Inflammatory macrophage (primary cell): ENCODE measurements around the gene ZBTB9.
A peak's percentile ranks its signal among the peaks of the same experiment; 100 is the strongest.

Experiments
- DNase-seq, 2 donors: peaks; one replicate each; pipeline ENCODE4 v3.0.0-alpha.2; 2020 to 2022
- total RNA-seq, 18 experiments: gene quantifications; one replicate each; lab custom pipeline; 2026; ENCODE audit warnings: mixed read lengths in 6 of 18, inconsistent platforms in 2 of 18; lab: John Stamatoyannopoulos, UW

The ZBTB9 gene, protein sequence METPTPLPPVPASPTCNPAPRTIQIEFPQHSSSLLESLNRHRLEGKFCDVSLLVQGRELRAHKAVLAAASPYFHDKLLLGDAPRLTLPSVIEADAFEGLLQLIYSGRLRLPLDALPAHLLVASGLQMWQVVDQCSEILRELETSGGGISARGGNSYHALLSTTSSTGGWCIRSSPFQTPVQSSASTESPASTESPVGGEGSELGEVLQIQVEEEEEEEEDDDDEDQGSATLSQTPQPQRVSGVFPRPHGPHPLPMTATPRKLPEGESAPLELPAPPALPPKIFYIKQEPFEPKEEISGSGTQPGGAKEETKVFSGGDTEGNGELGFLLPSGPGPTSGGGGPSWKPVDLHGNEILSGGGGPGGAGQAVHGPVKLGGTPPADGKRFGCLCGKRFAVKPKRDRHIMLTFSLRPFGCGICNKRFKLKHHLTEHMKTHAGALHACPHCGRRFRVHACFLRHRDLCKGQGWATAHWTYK
- total RNA-seq, result 1.6 to 17.4 (median 12.0) reads per million in 18 experiments

DNA sequence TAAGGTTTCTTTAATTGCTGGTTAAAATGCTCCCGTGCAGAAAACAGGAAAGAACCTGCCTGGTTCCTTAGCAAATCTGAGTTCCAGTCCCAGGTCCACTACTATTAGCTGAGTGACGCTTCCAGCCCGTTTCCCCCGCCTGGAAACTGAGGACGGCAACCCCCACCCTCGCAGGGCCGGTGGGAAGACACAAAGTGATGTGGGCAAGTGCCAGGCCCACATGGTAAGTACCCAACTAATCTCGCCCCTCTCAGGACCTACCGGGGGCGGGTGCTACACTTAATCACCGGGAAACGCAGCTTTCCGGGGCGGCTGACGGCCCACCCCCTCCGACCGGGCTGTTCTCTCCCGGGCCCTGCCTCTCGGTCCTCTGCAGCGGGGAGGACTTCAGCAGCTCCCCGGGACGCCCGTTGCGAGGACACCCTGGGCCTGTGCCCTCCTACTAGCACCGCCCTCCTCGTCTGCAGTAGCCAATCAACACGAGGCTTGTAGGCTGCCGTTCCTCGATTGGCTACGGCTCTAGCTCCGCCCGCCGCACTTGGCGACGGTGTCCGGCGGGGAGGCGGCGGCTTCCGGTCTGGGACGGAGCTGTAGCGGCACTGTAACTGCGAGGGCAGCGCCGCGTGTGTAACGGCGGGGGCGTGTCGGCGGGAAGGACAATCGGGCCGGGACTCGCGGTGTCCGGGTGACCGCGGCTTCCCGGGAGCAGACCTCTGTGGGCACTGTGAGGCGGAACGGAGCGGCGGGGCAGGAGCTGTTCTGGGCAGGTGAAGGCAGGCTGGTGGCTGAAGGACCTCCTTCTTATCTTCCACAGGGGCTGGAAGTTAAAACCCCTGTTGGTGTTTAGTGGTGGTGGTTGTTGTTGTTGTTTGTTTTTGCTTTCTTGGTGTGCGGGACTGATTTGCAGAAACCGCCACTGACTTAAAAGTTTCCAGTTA lies at the start of gene ZBTB9:
Gene ZBTB9 (plus strand): TSS at position 568 of the 938 bp plus-strand sequence. CDS start 525 bp downstream, outside the sequence.
- peak; percentile 99 for DNase-seq

DNA sequence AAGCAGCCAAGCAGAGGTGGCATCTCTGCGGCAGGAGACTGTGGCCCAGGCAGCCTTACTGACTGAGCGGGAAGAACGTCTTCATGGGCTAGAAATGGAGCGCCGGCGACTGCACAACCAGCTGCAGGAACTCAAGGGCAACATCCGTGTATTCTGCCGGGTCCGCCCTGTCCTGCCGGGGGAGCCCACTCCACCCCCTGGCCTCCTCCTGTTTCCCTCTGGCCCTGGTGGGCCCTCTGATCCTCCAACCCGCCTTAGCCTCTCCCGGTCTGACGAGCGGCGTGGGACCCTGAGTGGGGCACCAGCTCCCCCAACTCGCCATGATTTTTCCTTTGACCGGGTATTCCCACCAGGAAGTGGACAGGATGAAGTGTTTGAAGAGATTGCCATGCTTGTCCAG lies 49.5 kb upstream of the ZBTB9 start:
- no peak for DNase-seq

DNA sequence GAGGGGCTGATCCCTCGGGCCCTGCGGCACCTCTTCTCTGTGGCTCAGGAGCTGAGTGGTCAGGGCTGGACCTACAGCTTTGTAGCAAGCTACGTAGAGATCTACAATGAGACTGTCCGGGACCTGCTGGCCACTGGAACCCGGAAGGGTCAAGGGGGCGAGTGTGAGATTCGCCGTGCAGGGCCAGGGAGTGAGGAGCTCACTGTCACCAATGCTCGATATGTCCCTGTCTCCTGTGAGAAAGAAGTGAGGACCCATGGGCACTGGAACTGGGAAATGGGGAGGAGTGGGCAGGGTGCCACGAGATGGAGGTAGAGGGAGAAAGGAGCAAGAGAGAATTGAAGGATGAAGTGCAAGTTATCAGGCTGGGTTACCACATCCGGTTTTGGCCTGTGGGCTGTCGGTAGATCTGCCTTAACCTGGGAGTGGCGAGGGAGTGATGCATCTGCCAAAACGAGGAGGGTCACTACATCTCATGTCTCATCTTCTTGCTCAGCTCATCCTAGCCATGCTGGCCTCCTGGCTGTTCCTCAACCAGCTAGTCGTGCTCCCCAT lies 48.9 kb upstream of the ZBTB9 start:
- DNase-seq, result no peak

DNA sequence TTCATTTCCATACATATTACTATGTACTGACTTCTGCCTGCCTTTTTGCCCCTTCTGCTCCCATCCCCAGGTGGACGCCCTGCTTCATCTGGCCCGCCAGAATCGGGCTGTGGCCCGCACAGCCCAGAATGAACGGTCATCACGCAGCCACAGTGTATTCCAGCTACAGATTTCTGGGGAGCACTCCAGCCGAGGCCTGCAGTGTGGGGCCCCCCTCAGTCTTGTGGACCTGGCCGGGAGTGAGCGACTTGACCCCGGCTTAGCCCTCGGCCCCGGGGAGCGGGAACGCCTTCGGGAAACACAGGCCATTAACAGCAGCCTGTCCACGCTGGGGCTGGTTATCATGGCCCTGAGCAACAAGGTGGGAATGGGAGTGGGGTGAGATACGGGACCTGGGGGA lies 48.2 kb upstream of the ZBTB9 start:
- no peak for DNase-seq

DNA sequence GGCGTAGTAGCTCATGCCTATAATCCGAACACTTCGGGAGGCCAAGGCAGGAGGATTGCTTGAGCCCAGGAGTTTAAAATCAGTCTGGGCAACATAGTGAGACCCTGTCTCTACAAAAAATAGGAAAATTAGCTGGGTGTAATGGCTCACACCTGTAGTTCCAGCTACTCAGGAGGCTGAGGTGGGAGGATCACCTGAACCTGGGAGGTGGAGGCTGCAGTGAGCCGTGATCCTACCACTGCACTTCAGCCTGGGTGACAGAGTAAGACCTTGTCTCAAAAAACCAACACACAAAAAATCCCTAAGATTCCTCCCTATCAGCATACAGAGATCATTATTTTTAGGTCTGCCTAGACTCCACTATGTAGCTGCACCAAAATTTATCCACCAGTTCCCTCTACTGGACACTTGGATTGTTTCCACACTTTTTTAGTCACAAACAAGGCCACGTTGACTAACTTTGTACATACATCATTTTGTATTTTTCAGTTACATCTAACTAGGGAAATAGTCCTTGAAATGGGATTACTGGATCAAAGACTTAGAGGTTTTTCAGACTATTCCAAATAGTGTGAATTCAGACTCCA lies 47.2 kb upstream of the ZBTB9 start:
- peak; percentile 59 to 62 for DNase-seq

DNA sequence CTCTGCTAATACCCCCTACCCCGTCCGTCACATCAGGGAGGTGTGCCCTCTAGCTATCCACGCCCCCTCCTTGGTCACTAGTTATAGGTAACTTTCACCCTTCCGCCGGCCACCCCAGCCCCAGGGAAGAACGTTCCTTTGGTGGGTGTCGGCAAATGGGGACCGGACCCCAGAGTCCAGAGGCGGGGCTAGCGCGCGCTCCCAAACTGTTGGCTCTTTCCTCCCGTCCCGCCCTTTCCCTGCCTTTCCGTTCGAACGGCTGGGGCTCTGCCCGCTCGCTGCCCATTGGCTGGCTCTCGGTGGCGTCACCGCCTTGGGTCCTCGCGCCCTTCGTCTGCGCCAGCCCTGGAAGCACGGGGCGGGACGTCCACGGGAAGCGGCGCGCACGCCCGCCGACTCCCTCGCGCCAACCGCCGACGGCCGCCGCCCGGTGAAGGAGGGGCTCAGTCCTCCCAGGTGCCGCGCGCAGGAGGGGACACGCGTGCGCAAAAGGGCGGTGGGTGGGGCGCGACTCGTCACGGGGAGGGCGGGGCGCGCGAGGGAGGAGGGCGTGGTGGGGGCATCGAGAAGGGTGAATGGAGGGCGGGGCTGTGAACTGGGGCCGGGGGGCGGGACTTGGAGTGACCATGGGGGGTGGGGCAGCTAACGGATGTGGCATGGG lies 44.2 kb upstream of the ZBTB9 start:
- DNase-seq, result peak; percentile 98 to 99

DNA sequence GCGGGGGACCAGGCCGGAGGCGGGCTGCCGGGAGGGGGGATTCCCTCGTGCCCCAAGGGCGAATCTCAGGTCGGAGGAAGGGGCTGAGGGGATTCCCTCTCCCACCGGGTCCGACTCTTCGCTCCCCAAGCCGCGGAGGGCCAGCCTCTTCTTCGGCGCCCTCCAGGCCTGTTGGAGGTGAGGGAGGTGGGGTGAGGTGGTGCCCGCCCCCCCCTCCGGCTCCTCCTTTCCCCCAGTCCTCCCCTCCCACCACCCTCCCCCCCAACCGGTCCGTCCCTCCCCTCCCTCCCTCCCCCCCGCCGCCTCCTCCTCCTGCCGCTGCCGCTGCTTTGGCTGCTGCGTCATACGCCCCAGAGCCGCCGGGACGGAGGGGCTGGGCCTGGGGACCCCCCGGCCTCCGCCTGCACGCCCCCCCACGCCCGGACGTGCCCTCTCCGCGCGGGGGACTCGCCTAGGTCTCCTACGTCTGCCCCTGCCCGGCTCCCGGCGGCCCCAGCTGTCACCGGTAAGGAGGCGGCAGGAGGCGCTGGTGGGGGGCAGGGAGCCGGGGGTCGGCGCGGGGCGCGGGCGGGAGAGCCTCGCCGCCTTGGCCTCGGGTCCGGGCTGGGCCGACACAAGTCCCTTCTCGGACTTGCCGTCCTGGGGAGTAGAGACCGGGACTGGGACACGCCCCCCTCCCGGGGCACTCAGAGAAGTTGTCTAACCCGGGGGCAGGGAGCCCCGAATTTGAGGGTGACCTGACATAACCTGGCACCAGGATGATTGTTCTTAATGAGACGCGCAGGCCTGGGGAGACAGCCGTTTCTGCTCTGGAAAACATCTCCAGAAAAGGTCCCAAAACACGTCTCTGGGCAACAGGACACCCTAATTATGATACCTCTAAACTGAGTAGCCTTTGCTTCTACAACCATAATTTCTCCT lies 43.4 kb upstream of the ZBTB9 start, which contains the start of gene PHF1:
Gene PHF1 (plus strand): TSS at position 304 of the 921 bp plus-strand sequence. CDS start 1,250 bp downstream, outside the sequence.
- DNase-seq, result no peak

DNA sequence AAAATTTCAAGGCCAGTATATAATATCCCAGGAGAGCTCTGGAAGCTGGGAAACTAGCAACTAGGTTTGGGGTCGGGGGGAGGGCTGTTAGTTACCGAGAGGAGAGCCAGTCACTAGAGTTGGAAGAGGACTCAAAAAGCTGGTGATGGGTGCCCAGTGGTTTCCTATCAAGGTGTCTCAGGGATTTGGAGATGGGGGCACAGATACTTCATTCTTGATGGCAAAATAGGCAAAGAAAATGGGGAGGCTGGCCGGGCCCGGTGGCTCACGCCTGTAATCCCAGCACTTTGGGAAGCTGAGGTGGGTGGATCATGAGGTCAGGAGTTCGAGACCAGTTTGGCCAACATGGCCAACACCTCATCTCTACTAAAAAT lies 42.8 kb upstream of the ZBTB9 start:
- no peak for DNase-seq

DNA sequence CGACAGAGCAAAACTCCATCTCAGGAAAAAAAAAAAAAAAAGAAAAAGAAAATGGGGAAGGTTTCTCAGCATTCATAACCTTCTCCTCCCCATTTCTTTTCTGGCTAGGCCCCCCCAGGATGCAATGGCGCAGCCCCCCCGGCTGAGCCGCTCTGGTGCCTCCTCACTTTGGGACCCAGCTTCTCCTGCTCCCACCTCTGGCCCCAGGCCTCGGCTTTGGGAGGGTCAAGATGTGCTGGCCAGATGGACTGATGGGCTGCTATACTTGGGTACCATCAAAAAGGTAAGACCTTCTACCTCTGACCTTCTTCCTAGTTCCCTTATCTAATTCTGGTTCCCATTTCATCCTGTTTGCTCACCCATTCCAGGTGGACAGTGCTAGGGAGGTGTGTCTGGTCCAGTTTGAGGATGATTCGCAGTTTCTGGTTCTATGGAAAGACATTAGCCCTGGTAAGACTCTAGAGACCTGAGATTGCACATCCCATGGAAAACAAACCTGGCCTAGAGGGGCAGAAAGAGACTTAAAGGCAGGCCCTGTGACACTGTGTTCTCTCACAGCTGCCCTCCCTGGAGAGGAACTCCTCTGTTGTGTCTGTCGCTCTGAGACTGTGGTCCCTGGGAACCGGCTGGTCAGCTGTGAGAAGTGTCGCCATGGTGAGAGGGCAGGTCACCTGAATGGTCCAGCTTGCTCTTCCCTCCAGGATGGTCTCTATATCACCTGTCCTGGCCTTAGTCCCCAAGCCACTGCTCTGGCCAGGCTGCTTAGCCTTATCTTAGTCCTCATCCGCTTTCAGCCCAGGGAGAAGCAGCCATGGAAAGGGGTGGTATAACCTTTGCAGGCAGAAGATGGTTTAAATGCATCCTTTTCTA lies 42.0 kb upstream of the ZBTB9 start:
- DNase-seq, result no peak

DNA sequence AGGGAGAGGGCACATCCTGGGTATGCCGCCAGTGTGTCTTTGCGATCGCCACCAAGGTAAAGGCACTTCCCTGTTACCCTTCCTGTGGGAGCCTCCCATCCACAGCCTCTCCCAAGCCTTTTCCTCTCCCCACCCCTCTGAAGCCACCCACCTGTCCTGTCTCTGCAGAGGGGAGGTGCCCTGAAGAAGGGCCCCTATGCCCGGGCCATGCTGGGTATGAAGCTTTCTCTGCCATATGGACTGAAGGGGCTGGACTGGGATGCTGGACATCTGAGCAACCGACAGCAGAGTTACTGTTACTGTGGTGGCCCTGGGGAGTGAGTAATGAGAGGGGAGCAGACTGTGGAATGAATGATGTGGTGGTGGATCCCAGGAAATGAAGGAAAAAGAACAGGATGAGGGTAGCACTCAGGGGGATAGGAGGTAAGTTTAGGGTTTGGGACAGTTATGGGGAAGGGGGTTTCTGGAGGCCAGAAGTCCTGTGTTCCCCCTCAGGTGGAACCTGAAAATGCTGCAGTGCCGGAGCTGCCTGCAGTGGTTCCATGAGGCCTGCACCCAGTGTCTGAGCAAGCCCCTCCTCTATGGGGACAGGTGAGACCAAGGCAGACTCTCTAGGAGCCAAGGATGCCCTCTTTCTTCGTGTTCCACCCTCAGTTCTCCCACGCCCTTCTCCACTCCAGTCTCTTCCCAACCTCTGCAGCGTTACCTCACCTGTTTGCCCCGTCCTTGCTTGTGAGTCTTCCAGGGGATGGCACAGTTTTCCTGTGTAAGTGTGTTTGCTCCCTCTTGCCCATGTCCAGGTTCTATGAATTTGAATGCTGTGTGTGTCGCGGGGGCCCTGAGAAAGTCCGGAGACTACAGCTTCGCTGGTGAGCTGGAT lies 40.9 kb upstream of the ZBTB9 start:
- DNase-seq, result no peak

DNA sequence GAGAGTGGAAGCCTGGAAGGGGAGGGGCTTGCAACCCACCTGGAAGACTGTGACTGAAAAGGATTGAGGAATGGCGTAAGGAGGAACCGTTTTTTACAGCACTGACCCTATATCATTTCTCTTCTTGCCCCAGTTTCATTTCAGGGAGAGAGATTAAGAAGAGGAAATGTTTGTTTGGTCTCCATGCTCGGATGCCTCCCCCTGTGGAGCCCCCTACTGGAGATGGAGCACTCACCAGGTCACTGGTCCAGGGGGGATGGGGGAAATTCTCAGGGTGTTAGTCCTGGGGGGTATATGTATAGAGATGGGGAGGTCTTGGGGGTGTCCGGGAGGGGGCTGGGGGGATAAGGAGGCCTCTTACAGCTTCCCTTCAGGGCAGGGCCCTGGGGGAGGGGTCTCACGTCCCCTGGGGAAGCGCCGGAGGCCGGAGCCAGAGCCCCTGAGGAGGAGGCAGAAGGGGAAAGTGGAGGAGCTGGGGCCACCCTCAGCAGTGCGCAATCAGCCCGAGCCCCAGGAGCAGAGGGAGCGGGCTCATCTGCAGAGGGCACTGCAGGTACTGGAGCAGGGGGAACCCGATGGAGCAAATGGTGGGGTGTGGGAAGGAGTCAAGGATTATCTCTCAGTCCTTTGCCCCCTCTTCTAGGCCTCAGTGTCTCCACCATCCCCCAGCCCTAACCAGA lies 39.6 kb upstream of the ZBTB9 start:
- DNase-seq, result no peak

DNA sequence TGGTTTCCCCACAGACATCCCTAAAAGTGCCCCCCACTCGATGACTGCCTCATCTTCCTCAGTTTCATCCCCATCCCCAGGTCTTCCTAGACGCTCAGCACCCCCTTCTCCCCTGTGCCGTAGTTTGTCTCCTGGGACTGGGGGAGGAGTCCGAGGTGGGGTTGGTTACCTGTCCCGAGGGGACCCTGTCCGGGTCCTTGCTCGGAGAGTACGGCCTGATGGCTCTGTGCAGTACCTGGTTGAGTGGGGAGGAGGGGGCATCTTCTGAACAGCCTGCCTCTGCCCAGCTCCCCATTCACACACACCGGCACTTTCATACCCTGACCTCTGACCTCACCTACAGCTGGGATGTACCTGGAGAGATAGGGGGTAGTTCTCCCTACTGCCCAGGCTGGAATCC lies 38.5 kb upstream of the ZBTB9 start:
- DNase-seq, result no peak

DNA sequence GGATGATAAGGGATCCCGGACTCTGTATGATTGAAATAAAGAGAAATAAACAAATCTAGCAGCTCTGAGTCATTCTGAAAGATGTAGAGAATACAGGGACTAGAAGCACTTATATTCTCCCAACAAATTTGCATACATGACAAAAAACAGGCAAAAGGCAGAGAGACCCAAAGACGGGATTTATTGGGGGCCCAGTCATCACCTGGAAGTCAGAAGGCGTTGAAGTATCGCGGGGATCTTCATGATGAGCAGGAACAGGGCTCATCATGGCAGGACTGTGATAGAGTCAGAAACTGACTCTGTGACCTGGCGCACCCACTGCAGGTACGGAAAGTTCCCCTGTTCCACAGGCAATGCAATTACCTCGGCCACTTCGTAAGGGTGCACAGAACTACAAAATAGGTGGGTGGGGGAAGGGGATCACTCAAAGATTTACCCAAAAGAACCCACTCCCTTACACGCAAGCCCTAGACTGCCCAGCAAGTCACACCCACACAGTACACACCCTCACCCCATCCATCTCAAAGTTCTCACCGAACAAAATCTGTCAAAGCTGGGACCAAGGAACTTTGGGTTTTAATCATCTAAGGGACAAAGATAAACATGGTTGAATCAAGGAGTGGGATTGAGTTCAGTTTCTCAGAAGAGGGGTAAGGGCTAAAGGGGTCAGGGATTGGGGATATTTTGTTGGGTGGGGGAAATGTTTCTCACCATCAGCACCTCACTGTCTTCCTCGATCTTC lies 37.8 kb upstream of the ZBTB9 start:
- no peak for DNase-seq

DNA sequence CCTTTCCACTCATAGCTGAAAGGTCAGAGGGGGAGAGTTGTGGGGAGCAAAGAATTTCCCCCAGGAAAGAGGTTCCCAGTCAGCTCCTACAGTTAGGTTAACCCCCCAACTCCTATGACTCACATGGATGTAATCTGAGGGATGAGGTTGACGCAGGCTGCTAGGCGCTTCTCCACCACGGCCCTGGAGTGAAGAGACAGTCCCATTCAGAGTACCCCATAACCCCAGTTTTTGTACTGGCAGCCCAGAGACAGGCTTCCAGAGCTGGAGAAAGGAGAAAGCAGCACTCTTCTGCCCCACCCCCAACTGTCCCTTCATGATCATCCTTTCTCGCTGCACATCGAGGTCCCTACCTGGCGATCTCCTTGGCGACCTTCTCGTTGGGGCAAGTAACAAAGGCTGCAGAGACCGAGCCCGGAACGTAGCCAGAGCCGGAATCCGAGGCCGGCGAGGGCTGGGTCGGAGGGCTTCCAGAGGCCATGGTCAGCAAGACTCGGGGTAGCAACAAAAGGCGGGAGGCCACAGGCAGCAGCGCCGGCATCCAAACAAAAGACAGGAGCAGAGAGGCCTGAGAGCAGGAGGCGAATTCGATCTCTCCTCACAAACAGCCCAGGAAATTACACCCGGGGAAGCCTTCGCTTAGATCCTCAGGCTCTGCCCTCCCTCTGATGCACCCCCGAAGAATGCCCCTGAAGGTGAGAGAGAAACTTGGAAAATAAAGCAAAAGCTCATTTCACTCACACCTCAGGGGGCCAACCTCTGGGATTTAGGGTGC lies 37.1 kb upstream of the ZBTB9 start:
- DNase-seq, result peak in 1 of 2 donors; percentile 36

DNA sequence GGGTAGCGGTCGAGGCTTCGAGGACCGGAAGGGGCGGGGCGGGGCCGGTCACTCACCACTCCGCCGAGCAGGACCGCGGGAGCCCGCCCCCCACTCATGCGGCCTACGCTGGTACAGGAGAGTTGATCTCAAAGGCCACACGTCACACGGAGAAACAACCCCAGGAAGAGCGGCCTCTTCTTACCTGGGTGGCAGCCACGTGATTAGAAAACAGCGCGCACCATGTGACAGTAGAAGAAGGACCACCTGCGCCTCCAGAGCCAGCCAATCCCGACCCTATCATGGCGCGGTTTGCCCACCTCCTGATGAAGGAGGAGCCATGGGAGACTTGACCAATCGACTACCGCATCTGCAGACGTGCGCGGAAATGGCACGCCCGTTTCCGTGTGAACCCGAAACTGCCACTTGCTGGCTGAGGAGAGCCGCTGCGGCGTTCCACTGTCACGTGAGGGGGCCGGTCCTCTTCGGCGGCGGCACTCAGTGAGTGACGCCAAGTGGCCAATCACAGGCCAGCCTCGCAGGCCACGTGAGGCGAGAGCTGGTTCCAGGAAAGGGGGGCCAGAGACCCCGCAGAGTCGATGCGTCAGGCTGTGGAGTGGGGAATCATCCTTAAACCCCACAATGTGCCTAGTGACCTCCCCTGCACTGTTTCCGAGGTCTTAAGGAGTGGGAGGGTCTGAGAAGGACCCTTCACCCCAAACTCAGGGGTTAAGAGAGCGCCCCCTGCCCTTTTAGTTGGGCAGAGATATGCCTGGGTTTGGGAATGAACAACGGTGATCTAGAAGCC lies 36.3 kb upstream of the ZBTB9 start, which contains the start of gene CUTA:
Gene CUTA (minus strand): TSS at position 205 of the 787 bp plus-strand sequence. CDS start 107 bp downstream, at position 98.
- peak; percentile 99 to 100 for DNase-seq
